Memory B cell (primary cell): ENCODE data around the gene BTBD9.
A peak's percentile ranks its signal among the peaks of the same experiment; 100 is the strongest.
"Not testable (repeated sequence)": the region's sequence is repeated elsewhere in the genome, so short reads cannot be mapped to it uniquely, and the experiment has no call there.

Experiments used
- ATAC-seq: fragments of 150-1000 bp; cut with Tn5 transposase; 2 replicates; pipeline ENCODE4 v1.10.0; 2021; ENCODE audit warnings: low read depth, mild to moderate bottlenecking, moderate library complexity
- DNase-seq, 2 donors: peaks; one replicate each; pipeline ENCODE4 v3.0.0; 2022; ENCODE audit warnings: low spot score in 2 of 2
- H3K27ac Mint-ChIP-seq: one replicate; pipeline ENCODE4 v1.8.0; 2022; ENCODE audit warnings: mild to moderate bottlenecking, moderate library complexity, mixed read lengths
- H3K27me3 Mint-ChIP-seq: one replicate; pipeline ENCODE4 v1.8.0; 2022; ENCODE audit warnings: mixed read lengths
- H3K36me3 Mint-ChIP-seq: one replicate; pipeline ENCODE4 v1.8.0; 2022; ENCODE audit warnings: mild to moderate bottlenecking, mixed read lengths
- H3K4me1 Mint-ChIP-seq: one replicate; pipeline ENCODE4 v1.8.0; 2022; ENCODE audit warnings: mixed read lengths
- H3K4me3 Mint-ChIP-seq: one replicate; pipeline ENCODE4 v1.8.0; 2022; ENCODE audit warnings: mild to moderate bottlenecking, moderate library complexity, mixed read lengths
- H3K9me3 Mint-ChIP-seq: one replicate; pipeline ENCODE4 v1.8.0; 2022; ENCODE audit warnings: mixed read lengths

Gene BTBD9

GRCh38 chr6:38136547-38136946 is 503.2 kb downstream of the BTBD9 start:
- Mint-ChIP-seq H3K4me3 (no peak overlapping the region), H3K27ac (no peak overlapping the region), H3K36me3 (peaks cover 36% of the 10 kb centered on the region), H3K27me3 (no peaks in the 10 kb centered on the region), H3K4me1 (peaks cover 10% of the 10 kb centered on the region), H3K9me3 (no peaks in the 10 kb centered on the region)
- no peak for DNase-seq
- ATAC-seq, result no peak

DNA sequence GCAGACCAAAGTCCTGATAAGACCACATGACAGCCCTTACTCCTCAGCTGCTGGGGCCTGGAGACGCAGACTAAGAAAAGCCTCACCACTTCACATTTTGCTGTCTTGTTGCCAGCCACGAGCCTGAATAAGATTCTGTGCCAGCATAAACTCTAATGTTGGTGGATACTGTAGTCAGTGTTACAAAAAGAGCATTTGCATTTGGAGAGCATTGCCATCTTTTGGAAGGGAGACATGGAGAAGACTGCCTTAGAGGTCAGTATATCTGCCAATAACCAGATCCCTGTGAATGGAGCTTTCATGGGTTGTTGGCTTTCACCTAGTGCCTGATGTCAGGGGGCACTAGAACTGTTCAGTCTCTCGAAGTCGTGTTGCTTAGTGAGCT is 505.0 kb downstream of the BTBD9 start:
- Mint-ChIP-seq H3K4me3 (no peak overlapping the region), H3K27ac (no peak overlapping the region), H3K9me3 (no peaks in the 10 kb centered on the region), H3K4me1 (peaks cover 18% of the 10 kb centered on the region), H3K36me3 (peaks cover 40% of the 10 kb centered on the region), H3K27me3 (no peaks in the 10 kb centered on the region)
- no peak for DNase-seq
- ATAC-seq, result no peak

DNA sequence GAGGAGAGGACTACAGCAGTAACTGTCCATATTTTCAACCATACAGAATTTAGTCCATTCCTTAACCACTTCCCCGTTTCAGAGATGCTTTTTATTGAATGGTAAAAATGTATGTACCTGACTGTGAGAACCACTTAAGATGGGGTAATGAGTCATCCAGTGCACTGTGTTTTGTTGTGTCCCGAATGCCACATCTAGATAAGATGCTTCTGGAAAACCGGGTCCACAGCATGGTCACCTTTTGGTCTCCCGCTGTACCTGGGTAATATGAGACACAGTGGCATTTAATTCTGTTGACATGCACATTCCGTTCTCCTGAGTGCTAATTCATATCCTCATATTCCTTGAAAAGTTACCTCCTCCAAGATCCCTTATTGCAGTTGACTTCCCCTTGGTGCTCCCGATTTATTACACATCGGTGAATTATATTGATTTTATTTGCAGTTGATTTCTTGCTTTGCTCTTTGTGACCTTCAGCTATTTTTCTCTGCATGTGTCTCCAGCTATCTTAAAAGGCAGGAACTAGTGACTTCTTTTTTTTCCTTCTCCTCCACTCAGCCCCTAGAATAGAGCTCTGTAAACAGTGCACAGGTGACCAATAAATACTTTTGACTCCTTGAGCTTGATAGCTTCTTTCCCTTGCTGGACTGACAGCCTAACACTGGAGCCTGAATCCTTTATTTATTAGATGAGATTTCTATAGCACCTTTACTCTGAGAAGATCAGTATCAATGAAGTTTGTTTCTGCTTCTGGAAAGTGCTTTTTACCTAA is 505.6 kb downstream of the BTBD9 start:
- Mint-ChIP-seq H3K4me3 (no peak overlapping the region), H3K4me1 (peaks cover 18% of the 10 kb centered on the region), H3K27ac (no peak overlapping the region), H3K27me3 (no peaks in the 10 kb centered on the region), H3K9me3 (peaks cover 1% of the 10 kb centered on the region), H3K36me3 (peaks cover 39% of the 10 kb centered on the region)
- ATAC-seq, result no peak
- no peak for DNase-seq

DNA sequence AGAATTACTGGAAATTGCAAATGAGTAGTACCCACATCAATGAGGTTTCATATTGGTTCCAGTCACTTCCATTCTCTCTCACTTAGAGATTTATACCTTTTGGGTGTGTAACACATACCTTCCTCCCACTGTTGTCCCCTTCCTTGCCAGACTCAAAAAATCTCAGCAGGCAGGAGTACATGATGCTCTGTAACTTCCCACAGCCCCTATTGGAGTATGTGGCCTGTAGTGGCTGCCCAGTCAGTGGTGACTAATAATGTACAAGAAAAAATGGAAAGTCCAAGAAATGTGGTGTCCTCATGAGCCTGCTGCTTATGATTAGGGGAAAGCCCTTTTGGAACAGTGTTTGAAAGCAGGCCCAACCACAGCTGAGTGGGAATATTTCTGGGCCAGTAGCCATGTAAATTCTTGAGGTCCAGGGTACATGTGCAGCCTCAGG is 508.2 kb downstream of the BTBD9 start:
- H3K27me3 Mint-ChIP-seq, result no peaks in the 10 kb centered on the region
- no peak for DNase-seq
- H3K4me1 Mint-ChIP-seq, result peaks cover 15% of the 10 kb centered on the region

DNA sequence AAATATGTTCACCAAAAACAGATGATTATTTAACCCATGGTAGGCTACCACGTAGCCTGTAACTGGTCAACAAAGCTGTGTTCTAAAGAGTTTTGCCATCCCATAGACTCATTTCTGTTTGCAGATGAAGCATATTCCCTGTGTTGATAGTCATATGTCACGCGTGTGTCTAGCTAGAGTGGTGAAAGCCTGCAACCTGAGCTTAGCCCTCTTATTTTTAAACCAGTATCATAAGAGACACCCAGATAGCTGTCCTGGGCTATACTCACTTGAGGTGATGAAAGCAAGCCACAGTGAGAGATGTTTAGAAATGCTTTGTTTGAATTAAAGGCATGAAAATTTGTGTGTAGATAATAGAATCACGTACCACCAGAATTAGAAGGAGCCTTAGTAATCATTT is 512.4 kb downstream of the BTBD9 start:
- ATAC-seq (no peak), DNase-seq (no peak)
- H3K9me3 Mint-ChIP-seq, result peaks cover 6% of the 10 kb centered on the region
- H3K36me3 Mint-ChIP-seq, result peaks cover 51% of the 10 kb centered on the region
- H3K4me3 Mint-ChIP-seq, result no peak overlapping the region
- peaks cover 15% of the 10 kb centered on the region for H3K4me1 Mint-ChIP-seq
- no peaks in the 10 kb centered on the region for H3K27me3 Mint-ChIP-seq
- no peak overlapping the region for H3K27ac Mint-ChIP-seq

More for the DNA sequence above, 508.2 kb downstream of the BTBD9 start:
- H3K9me3 Mint-ChIP-seq, result peaks cover 6% of the 10 kb centered on the region
- H3K27ac Mint-ChIP-seq, result no peak overlapping the region
- no peak overlapping the region for H3K4me3 Mint-ChIP-seq
- H3K36me3 Mint-ChIP-seq, result peaks cover 42% of the 10 kb centered on the region
- ATAC-seq, result no peak

DNA sequence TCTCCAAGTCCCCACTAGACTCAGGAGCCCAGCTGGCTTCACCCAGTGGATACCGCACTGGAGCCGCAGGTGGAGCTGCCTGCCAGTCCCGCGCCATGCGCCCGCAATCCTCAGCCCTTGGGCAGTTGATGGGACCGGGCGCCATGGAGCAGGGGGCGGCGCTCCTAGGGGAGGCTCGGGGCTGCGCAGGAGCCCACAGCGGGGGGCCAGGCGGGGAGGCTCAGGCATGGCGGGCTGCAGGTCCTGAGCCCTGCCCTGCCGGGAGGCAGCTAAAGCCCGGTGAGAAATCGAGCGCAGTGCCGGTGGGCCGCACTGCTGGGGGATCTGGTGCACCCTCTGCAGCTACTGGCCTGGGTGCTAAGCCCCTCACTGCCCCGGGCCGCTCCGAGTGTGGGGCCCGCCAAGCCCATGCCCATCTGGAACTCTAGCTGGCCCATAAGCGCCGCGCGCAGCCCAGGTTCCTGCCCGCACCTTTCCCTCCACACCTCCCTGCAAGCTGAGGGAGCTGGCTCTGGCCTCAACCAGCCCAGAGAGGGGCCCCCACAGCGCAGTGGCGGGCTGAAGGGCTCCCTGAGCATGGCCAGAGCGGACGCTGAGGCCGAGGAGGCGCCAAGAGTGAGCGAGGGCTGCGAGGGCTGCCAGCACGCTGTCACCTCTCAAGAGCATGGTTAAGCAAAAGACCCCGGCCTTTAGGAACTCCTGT is 515.4 kb downstream of the BTBD9 start:
- not testable (repeated sequence) for DNase-seq

GRCh38 chr6:38119516-38119915 is 520.2 kb downstream of the BTBD9 start:
- Mint-ChIP-seq H3K27me3 (no peaks in the 10 kb centered on the region), H3K4me1 (no peaks in the 10 kb centered on the region), H3K4me3 (no peak overlapping the region), H3K9me3 (no peaks in the 10 kb centered on the region), H3K27ac (no peak overlapping the region), H3K36me3 (peaks cover 37% of the 10 kb centered on the region)
- ATAC-seq (no peak), DNase-seq (no peak)

More for the DNA sequence above, 515.4 kb downstream of the BTBD9 start:
- not testable (repeated sequence) for H3K27me3 Mint-ChIP-seq, ATAC-seq, H3K9me3 Mint-ChIP-seq, H3K4me3 Mint-ChIP-seq, H3K27ac Mint-ChIP-seq, H3K4me1 Mint-ChIP-seq
- H3K36me3 Mint-ChIP-seq, result peaks cover 47% of the 10 kb centered on the region

- no peaks in the 10 kb centered on the region for H3K4me1 Mint-ChIP-seq
- no peak for DNase-seq
- no peaks in the 10 kb centered on the region for H3K9me3 Mint-ChIP-seq
- no peak overlapping the region for H3K4me3 Mint-ChIP-seq
- ATAC-seq, result no peak
- peak overlapping the region; percentile 24 for H3K27ac Mint-ChIP-seq
- H3K27me3 Mint-ChIP-seq, result no peaks in the 10 kb centered on the region
- H3K36me3 Mint-ChIP-seq, result peaks cover 37% of the 10 kb centered on the region
Measured at GRCh38 chr6:38118791-38119365, 520.9 kb downstream of the BTBD9 start.
